HK-2 (cell line): ENCODE measurements around the gene ERICH2.

Experiments used
- DNase-seq: peaks from one replicate; pipeline ENCODE4 v3.0.0-alpha.2; 2018; ENCODE audit not compliant: unreplicated experiment

Gene ERICH2

GRCh38 chr2:170763232-170763631 is 6.9 kb upstream of the ERICH2 start:
- DNase-seq, result no peak

DNA sequence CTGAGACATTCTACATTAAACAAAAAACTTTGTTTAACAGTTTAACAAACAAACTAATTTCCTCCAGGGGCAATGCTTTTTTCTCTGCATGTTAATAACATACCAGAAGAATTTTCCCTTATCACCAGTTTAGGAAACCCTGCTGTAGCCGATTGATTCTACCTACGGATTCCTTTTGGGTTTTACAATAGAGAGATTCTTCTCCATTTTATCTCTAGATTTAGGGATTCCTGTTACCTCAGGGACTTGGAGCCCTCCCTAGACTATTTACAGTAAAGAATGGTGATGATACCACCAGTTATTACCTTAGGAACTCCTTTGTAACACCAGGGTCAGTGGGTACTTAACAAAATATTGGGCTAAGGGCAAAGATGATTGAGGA is 5.3 kb upstream of the ERICH2 start:
- no peak for DNase-seq

- DNase-seq, result no peak
Observed at GRCh38 chr2:170766693-170767092, 3.5 kb upstream of the ERICH2 start.

GRCh38 chr2:170770606-170771420 is 635 bp downstream of the ERICH2 start:
- peak; percentile 85 for DNase-seq

DNA sequence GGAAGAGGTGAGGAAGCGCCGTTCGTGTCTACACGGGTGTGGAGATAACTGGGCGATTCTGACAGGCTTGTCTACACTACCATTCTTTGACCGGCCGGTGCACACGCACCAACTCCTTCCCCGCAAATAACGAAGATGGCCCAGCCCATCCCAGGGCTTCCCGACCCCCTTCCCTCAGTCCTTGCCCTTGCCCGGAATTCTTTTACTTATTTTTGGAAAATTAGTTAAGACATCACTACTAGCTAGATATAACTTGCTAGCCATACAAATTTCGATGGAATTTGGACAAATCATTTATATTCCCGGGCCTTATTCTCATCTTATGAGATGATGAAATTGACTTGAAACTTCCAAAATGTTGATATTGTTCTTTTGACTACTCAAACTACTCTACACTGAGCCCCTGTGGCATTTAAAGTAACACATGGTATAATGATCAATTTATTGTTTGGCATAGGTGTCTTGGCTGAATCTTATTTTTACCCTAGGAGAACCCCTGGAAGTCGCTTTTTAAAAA is 1.3 kb downstream of the ERICH2 start:
- no peak for DNase-seq

- DNase-seq, result no peak
Observed at GRCh38 chr2:170772295-170772694, 2.1 kb downstream of the ERICH2 start.

GRCh38 chr2:170774074-170774473 is 3.9 kb downstream of the ERICH2 start:
- DNase-seq, result no peak

DNA sequence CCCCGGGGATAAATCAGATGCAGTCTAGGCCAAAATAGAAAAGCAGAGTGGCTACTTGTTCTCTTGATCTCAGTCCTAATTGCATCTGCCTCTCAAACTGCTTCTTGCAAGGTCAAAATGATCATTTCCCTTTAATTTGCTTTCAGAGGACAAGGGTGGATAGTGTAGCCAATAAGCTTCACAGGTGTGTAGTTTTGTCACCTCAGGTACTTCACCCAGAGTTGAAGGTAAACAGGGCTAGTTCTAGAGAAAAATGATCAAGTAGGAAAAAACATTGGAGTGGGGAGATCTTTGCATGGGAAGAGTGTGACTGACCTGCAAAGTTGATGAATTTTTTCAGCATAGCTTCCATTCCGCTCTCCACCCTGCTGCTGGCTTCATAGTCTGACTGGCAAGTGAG is 8.7 kb downstream of the ERICH2 start:
- no peak for DNase-seq

DNA sequence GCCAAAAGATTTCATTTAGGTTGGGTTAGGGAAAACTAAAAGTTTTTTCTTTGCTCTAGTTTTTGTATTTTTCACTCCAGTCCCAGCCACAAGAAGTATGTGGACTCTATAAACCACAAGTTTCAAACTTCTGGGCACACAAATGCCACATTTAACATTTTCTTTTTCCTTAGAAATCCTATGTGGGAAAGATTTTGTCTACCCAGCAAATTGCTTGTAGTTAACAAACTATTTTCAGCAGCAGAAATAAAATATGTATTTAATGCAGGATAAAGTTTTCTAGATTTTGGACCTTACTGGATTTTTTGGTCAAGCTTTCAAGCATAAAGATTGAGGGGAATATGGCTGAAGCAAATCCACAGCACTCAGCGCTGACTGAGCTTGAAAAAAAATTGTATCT is 9.1 kb downstream of the ERICH2 start:
- no peak for DNase-seq

DNA sequence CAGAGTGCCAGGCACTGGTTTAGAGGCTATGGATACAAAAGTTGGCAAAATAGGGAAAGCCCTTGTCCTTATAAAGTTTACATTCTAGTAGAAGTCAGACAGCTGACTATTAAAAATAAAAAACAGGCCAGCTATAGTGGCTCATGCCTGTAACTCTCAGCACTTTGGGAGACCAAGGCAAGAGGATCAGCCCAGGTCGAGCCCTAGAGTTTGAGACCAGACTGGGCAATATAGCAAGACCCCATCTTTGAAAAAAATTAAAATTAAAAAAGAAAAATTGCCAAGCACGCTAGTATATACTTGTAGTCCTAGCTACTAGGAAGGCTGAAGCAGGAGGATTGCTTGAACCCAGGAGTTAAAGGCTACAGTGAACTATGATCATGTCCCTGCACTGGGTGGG is 12.5 kb downstream of the ERICH2 start:
- DNase-seq, result no peak

DNA sequence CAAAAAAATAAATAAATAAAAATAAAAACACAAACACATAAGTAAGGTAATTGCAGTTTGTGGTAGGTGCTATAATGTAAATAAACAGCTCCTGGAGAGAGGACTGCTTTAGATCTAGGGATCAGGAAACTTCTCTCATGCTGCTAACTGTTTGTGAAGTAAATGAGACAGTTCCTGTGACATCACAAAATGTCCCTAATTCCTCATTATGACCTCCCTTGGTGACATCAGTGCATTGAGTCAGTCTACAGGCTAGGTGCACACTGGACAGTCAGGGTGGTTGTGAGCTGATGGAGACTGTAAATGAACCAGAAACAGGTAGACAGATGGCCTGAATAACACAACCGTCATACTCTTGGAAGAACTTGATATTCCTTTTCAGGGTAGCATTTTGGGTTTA is 13.4 kb downstream of the ERICH2 start:
- DNase-seq, result no peak

DNA sequence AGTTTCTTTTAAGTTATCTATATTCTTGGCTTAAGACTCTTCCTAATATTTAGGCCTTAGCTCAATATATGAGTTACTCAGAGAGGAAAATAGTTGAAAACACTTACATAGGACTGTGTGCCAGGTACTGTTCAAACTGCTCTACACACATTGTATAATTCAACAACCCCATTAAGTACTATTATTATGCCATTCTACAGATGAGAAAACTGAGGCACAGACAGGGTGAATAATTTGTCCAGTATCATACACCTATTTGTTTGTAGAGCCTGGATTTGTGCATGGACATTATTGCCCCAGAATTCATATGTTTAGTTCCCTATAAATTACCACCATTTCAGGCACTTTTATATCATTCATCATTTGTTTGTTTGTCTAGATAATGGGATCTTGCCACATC is 28.8 kb downstream of the ERICH2 start:
- no peak for DNase-seq

GRCh38 chr2:170806548-170806947 is 36.4 kb downstream of the ERICH2 start:
- DNase-seq, result no peak

GRCh38 chr2:170812710-170813600 is 42.8 kb downstream of the ERICH2 start:
- DNase-seq, result no peak

DNA sequence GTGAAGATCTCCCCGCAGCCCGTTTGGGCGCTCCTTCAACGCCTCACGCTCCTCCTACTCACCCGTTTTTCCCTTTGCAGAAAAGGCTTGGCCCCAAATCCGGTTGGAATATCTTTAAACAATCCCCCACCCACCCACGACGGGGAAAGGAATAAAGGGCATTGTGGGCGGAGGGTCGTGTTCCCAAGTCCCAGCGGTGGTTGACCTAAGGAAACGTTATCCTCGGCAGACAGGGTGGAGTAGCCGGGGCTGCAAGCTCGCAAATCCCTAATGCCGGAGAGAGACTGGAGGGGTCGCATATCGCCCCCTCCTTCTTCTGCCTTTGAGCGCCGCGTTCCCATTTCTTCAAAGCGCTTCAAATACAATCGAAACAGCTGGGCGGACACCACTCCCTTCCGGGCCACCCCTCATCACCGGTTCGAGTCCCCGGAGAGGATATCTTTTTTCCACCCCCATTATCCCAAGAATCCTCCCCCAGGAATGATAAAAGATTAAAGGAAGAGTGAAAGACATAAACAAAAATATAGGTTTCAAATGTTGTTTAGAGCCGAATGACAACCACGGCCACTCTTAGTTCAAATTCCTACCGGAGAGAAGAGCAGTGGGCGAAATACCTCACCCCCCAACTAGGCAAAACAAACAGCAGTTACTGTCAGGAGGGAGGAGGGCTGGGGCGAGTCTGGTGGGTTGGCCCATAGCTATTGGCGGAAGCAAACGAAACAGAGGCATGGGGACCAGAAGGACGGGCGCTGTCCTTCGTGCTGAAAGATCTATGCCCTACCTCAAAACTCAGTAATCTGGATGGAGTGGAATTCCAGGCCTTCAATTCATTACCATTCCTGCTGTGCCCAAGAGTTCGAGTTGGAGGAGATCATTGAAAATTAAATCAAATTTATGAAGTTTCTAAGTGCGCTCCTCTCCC is 43.7 kb downstream of the ERICH2 start:
- peak; percentile 16 for DNase-seq

DNA sequence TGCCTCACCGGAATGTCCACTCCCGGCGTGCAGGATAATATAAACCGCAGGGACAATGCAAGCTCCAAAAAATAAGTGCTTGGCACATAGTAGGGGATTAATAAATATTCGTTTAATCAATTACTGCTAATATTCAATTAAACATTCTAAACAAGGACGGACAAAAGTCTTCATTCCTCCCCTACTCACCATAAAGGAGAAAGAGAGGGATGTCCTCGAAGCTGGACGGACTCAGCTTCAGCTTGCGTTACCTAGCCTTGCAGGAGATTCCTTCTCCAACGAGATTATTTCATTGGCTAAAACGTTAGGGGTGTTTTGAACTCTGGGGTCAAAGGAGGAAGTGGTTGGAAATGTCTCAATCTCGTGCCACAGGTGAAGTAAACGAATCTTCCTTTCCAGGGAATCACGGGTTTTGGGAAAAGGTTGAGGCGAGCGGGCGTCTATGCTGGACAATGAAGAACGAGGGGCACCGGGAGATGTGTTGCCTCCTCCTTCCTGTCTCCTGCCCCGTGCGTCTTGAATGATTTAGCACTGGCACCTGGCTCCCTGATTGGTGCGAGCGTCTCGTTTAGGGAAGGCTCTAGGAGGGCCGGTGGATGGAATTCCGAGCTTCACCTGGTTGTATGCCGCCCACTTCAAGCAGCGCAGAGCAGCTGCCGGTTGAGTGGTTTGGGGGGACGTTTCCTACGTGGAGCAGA is 44.5 kb downstream of the ERICH2 start:
- DNase-seq, result no peak

GRCh38 chr2:170815311-170815710 is 45.1 kb downstream of the ERICH2 start:
- no peak for DNase-seq

DNA sequence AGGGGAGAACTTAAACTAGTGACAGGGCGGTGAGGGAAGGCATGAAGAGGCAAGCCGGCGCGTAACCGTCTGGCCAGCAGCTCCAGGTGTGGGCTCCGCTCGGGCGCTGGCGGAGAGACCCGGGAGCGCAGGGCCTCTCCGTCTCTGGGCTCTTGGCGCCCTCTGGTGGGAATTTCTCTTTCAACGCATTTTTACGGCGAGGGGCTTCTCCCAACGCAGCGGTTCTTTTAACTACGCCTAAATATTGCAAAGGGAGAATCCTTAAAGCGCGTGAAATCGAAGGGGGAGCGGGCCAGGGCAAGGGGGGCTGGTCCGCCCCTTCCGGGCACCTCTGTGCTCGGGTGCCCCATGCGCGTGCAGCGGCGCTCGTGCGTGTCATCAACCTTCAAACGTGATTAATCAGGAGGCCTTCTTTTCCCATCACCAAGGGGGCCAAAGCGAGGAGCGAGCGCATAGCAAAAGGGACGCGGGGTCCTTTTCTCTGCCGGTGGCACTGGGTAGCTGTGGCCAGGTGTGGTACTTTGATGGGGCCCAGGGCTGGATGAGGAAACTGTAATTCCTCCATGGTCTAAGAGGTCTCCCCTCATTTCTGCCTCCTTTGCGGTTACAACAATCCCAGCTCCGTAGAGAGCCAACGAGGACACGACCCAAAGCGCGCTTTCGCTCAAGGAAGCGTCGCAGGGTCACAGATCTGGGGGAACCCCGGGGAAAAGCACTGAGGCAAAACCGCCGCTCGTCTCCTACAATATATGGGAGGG is 45.7 kb downstream of the ERICH2 start:
- DNase-seq, result peak; percentile 69

- peak; percentile 78 for DNase-seq
Observed at GRCh38 chr2:170816504-170817092, 46.4 kb downstream of the ERICH2 start, which contains the start of gene GAD1. GAD1 (plus strand) TSS chr2:170816887; CDS start chr2:170818592, 1,705 bp downstream.
